ACHN (cell line): ENCODE measurements around the gene LYPD6.

Experiments used
- DNase-seq: peaks from one replicate; pipeline ENCODE4 v3.0.0-alpha.2; 2015
- in situ Hi-C: cut with HindIII; loops from 2 replicates; pipeline ENCODE4 v1.10.0; 2017; ENCODE audit warnings: low sequenced_read_pairs, low pct_ligation_motif_present, low pct_unique_long_range_greater_than_20kb

The LYPD6 gene

DNA sequence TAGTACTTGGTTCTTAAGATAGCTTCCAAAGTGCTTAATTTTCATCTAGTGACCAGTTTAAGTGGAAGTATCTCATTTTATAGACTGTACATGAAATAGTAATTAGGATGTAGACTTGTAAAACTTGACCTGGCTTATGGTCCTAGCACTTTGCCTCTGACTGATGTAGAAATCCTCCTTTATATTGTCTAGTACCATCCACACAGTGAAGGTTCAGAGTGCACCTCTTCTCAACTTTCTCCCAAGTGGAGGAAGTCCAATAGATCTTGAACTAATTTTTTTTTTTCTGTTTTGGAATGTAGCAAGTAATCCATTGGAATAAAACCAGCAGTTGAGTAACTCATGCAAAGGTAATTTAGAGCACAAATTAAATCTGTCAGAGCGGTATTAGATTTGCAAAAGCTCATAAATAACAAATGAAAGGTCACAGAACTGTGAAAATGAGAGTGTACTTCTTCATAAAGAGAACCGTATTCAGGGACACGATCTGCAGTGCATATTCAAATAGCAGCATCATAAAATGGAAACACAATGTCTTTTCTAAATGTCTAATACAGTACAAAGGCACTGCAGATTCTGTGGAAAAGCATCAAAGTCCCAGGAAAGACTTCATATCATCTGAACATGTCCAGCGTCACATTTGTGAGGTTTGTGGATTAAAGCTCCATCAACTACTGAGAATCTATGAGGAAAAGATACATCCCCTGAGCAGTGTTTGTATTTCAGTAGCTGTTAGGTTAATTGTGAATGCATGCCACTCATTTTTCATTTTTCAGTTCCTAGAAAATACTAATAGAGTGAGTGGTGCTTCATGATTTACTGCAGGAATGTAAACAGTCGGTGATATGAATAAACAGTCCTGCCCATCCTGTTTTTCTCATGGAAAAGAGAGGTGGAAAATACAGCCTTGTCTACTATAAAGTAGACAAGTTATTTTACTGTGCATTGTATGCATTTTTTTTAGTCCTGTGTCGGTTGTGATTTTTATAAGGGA, 100.7 kb downstream of the LYPD6 start:
- in situ Hi-C loops, result no loop called here
- DNase-seq, result no peak

DNA sequence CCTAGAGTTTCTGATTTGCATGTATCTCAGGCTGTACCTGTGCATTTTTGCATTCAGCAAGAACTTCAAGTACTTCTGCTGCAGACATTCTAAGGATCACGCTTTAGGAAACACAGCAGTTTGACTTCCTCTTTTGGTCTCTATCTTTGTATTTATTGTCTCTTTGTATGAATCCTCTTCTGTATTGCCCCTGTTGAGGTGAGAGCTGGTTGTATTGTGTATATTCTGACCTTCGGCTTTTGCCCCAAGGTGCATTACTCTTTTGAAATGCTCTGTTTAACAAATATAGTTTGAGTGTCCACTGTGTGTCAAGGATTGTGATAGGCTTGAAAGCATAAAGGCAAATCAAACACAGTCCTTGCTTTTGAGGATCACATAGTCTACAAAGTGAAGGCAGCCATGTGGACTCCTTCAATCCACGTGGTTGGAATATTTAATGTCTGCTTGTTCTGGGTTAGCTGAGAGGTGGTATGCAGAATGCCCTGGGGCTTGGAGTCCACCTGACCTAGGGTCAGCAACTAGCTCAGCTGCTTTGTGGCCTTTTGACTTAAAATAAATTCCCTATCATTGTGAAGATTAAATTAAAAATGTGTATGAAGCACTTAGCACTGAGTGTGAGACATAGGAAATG, 108.1 kb downstream of the LYPD6 start:
- in situ Hi-C loops, result no loop called here
- DNase-seq, result no peak

DNA sequence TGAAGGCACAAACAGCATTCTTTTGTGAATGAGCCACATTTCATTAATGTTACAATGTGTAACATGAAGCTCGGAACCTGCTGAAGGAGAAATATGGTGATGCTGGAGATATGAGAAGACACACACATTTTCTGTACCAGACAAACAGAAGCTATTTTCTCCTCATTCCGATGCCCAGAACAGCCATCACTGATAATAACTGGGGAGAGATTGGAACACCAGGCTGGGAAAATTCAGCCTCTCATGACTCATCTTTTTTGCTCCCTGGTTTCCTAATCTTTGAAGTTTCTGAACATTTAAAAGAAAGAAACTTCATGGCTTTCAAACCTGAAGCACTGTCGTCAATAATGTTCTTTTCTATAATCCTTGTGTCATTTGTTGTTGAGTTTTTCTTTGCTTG, 110.9 kb downstream of the LYPD6 start:
- no peak for DNase-seq
- in situ Hi-C loops, result no loop called here

DNA sequence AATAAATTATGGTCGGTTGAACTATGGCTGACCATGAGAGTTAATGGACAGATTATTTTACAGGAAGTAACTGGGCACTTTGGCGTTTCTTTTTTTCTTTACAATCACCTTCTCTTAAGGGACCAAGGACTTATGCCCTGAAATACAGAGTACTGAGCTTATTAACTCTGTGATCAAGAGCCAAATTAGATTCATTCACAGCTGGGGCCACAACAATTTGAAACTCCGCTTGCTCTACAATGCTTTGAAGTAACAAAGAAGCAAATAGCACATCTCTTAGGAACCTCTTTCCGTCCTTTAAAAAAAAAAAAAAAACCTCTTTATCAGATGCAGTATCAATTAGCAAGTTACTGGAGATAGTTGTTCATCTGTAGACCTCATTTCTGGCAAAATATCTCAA, 112.0 kb downstream of the LYPD6 start:
- no peak for DNase-seq
- in situ Hi-C loops, result no loop called here

DNA sequence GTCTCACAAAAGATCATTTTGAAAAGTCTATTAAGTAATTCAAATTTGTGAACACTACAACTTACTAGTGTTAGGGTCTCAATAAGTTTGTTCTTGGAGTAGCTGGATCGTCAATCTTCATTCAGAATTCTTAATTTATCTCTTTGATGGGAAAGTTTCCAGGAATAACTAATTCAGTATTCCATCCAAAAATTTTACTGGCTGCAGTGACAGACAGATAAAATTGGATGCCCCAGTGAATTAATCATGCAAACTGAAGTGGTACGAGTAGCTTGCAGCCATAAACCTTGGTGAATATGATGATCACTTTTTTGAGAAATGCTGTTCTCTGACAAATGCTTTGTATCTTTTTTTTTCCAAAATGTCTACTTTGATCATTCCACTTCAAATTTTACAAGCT, 112.8 kb downstream of the LYPD6 start:
- in situ Hi-C loops, result no loop called here
- no peak for DNase-seq

DNA sequence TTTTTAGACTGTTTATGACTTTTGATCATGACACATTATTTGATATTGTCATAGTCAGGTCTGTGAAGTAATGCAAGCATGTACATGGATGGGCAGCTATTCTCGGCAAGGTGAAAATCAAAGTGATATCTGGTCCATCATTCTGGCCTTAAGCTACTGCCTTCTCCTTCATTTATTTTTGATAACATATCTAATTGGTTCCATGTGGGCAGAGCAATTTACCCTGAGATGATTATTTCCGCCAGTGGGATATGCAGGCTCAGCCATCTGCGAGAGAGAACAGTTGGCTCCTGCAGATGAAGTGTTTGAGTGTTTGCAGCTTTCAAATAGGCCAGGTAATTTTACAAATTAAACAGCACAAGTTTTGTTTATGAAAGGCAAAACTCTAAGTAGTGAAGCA, 116.4 kb downstream of the LYPD6 start:
- no peak for DNase-seq
- in situ Hi-C loops, result no loop called here

DNA sequence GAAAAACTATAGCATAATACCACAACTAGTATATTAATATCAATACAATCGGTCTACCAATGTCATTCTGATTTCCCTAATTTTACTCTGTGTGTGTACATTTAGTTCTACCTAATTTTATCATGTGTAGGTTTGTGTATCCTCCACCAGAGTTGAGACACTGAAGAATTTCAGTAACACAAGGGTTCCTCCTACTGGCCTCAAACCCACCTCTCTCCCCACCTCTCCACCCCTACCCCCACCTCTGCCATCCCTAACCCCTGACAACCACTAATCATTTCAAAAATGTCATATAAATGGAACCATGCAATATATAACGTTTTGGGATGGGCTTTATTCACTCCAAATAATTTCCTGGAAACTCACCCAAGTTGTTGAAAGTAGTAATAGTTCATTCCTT, 117.9 kb downstream of the LYPD6 start:
- DNase-seq, result no peak
- in situ Hi-C loops, result no loop called here

DNA sequence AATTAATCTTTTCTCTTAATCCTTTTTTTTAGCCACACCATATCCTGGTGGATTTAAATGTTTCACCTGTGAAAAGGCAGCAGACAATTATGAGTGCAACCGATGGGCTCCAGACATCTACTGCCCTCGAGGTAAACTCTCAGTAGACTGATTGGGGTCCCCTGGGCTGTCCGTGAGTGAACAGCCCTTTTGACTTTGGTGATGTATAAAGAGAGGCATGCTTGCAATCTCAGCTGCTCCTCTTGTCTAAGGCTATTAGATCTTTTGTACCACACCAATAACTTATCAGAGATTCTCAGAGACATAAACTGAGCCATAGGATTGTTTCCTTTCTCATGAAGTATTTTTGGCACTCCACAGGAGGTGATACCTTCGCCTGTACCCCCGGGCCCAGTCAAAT, 118.6 kb downstream of the LYPD6 start:
- DNase-seq, result no peak
- in situ Hi-C loops, result no loop called here

DNA sequence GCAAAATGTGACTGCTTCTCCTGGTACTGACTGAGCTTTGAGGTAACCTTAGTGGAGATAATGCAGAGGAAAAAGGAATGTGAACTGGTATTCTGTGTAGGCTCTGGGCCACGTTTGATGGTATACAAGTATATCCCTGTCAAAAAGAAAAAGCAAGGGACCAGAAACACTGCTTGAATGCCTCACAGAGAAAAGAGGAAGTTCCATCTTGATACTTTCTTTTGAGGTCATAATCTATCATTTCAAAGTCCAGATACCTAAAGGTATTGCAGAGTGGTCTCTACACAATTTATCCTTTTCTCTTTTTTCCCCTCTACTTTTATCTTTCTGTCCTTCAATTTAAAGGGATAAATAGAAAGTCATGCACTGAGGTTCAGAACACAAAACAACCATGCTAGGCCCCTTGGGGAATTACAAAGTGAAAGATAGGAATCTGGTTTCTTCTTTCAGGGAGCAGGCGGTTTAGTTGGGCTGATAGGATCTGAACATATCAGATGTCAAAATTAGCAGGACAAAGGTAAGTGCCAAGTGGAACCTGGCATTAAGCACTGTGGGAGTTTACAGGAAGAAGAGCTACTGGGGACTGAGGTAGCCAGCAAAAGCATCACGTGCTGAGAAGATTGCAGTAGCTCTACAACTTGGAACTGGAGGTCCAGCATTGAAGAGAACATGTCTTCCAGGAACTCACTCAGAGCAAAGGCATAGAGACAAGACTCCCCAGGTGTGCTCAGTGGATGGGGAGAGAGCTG, 121.2 kb downstream of the LYPD6 start:
- in situ Hi-C loops, result no loop called here
- DNase-seq, result no peak

DNA sequence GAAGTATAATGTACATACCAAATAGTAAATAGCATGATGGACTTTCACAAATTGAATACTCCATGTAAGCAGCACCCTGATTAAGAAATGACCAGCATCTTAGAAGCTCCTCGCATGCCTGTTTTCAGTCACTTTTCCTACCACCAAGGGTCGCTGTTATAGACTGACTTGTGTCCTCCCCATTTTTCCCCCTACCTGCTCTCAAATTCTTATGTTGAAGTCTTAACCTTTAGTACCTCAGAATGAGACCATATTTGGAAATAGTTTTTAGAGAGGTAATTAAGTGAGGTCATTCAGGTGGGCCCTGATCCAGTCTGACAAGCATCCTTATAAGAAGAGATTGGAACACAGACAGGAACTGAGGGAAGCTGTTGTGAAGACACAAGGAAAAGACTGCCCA, 125.9 kb downstream of the LYPD6 start:
- in situ Hi-C loops, result no loop called here
- DNase-seq, result no peak

DNA sequence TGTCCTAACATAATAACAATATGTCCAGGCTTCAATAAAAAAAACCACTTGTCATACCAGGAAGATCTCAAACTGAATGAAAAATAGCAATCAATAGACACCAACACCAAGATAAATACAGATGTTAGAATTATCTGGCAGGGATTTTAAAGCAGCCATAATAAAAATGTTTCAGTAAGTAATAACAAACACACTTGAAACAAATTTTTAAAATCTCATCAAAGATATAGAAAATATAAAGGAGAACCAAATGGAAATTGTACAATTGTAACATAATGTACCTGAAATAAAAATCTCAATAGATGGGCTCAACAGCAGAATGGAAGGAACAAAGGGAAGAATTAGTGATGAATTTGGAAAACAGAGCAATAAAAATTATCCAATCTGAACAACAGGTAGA, 128.1 kb downstream of the LYPD6 start:
- no peak for DNase-seq
- in situ Hi-C loops, result no loop called here

DNA sequence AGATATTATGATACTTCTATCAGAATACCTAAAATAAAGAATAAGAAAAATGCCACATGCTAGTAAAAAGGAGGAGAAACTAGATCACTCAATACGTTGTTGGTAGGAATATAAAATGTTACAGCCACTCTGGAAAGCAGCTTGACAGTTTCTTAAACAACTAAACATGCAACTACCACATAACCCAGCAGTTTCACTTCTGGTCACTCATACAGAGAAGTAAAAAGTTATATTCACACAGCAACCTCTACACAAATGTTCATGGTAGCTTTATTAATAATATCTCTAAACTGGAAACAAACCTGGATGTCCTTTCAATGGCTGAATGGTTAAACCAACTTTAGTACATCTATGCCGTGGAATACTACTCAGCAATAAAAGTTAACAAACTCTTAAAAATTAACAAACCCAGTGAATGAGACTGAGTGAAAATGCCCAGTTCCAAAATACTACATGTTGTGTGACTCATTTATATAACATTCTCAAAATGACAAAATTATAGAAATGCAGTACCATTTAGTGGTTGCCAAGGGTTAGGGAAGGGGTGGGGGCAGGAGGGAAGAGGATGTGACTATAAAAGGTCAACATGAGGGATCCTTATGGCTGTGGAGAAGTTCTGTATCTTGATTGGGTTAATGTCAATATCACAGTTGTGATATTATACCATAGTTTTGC, 133.1 kb downstream of the LYPD6 start:
- DNase-seq, result no peak
- in situ Hi-C loops, result no loop called here

DNA sequence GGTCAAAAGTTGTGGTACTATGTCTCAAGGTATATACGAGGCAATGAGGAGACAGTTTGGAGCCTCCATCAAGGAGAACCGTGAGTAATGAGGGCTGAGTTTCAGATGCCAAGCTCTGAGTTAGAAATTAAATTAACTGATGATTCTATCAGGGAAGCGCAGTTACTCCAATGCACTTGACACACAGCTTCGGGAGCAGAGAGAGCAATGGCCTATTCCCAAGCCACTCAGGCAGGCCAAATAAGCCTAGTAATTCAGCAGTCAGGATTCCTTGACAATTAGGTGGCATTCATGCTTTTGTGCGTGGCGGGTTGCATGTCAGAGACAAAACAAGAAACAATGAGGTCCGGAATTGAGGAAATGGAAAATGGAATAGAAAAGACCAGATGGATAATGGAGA, 134.0 kb downstream of the LYPD6 start:
- in situ Hi-C loops, result no loop called here

DNA sequence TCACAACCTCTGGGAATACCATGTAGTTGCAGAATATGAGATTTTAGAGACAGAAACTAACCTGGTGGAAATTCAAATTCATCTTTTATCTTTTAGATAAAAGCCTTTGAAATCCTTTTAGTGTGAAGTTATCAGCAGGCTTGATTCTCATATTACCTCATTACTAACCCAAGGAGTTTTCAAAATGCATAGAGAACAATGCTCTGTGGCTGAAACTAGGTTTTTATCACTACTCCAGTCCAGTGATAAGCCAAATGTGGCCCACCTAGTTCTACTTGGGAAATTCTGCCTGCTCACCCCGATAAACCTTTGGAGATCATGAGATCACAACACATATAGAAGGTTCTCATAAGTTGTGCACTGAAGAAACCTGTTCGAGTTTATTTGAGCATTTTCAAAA, 135.5 kb downstream of the LYPD6 start:
- no peak for DNase-seq
- in situ Hi-C loops, result no loop called here

More for the DNA sequence above, 134.0 kb downstream of the LYPD6 start:
- no peak for DNase-seq

DNA sequence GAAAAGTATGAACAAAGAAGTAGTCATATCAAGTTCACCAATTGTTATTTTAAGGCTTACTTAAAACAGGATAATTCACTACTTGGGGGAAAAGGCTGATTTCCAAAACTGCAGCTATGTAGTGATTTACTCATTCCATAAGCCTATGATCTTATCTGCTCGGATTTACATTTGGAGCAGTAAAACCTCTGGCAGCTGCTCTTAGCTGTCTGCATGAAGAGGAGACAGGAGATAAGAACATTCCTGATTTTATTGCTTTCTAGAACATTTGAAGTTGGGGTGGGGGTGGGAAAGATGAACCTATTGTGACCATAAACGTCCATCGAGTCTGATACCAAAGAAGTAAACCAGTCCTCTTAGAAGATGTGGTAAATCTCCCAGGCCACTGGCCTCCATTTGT, 136.2 kb downstream of the LYPD6 start:
- in situ Hi-C loops, result no loop called here
- DNase-seq, result no peak

DNA sequence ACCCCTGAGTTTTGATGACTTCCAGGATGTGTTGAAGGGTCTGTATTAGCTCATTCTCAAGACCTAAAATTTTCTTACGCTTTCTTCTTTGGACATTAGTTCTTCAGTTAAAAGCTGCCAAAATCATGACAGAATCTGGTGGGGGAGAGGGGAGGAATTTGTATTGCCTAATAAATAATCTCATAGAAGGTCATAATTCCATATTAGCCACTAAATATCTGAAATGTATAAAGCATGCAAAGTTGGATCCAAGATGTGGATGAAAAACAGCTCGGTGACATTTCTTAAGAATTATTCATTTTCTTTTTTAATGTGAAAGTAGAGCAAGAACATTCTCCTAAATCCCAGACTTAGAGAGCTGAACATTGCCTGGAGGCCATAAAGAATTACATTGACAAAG, 137.0 kb downstream of the LYPD6 start:
- in situ Hi-C loops, result no loop called here
- no peak for DNase-seq

DNA sequence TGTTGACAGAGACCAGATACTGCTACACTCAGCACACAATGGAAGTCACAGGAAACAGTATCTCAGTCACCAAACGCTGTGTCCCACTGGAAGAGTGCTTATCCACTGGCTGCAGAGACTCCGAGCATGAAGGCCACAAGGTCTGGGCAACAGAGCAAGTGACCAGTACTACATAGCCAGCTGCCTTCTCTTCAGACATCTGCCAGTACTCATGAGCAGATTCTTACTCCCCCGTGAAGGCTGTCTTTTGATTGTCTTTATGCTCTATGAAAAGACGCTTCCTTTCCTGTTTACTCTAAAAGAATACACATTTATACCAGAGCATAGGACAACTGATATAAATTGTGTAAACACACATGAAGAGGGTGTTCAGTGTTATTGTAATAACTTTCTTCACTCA, 138.2 kb downstream of the LYPD6 start:
- no peak for DNase-seq
- in situ Hi-C loops, result no loop called here

DNA sequence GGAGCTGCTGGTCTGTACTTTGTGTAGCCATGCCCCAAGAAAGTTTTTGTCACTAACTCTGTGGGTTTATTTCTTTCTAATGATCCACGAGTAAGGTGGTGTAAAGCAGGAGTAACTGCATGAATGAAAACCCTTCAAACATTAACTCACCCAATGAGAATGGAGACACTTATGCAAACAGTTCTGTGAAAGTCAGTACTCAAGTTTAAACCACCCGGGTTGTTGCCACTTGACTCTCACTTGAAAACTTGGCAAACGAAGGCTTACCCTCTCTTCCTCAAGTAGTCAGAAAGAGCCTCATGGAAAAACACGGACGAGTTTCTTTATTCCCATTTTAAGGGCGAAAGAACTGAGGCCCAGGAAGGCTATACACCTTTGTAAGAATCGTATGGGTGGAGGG, 139.7 kb downstream of the LYPD6 start:
- no peak for DNase-seq
- in situ Hi-C loops, result no loop called here

DNA sequence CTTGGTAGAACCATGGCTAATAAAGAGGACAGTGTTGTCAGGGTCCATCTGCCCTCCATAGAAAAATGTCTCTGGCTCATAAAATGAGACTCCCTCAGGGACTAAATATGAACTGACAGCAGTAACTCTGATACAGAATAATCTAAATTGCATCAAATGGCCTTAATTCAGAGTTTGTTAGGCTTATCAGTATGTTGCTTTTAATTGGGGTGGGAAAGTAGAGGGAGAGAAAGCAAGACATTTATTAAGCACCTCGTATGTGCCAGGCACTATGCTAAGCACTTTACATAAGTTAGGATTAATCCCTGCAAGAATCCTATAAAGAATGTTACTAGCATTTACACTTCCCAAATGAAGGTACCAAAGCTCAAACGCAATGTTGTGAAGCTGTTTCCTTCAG, 142.0 kb downstream of the LYPD6 start:
- no peak for DNase-seq
- in situ Hi-C loops, result no loop called here
